Neuronal stem cell (in vitro differentiated cells): ENCODE data around the gene AXIN2.

Experiments used
- DNase-seq: peaks from one replicate; pipeline ENCODE4 v3.0.0-alpha.2; 2013; ENCODE audit warnings: low spot score
- H2AFZ ChIP-seq: one replicate; pipeline ENCODE4 v1.6.1; 2013; ENCODE audit warnings: mild to moderate bottlenecking, low read length, inconsistent platforms
- H2AK5ac ChIP-seq: 2 replicates; pipeline ENCODE4 v1.6.1; 2013; ENCODE audit warnings: low read depth, mild to moderate bottlenecking, inconsistent platforms, low read length, moderate library complexity, mixed read lengths
- H2BK120ac ChIP-seq: 2 replicates; pipeline ENCODE4 v1.6.1; 2013; ENCODE audit warnings: low read depth, mild to moderate bottlenecking, inconsistent platforms, low read length, moderate library complexity, mixed read lengths
- H2BK12ac ChIP-seq: one replicate; pipeline ENCODE4 v1.6.1; 2013; ENCODE audit warnings: low read length, inconsistent platforms
- H2BK15ac ChIP-seq: 2 replicates; pipeline ENCODE4 v1.6.1; 2013; ENCODE audit warnings: mild to moderate bottlenecking, low read length, inconsistent platforms, mixed read lengths
- H2BK5ac ChIP-seq: one replicate; pipeline ENCODE4 v1.6.1; 2013; ENCODE audit warnings: inconsistent platforms, mild to moderate bottlenecking, low read length, moderate library complexity
- H3K14ac ChIP-seq: one replicate; pipeline ENCODE4 v1.6.1; 2013; ENCODE audit warnings: low read length, inconsistent platforms
- H3K18ac ChIP-seq: 2 replicates; pipeline ENCODE4 v1.6.1; 2013; ENCODE audit warnings: low read length, inconsistent platforms
- H3K23ac ChIP-seq: 2 replicates; pipeline ENCODE4 v1.6.1; 2013; ENCODE audit warnings: low read depth, mild to moderate bottlenecking, mixed read lengths, low read length, inconsistent platforms; ENCODE audit not compliant: poor library complexity
- H3K27ac ChIP-seq: replicated peaks from 3 replicates; pipeline ENCODE4 v1.5.1; 2013; ENCODE audit warnings: low read length, inconsistent platforms
- H3K27me3 ChIP-seq, 3 experiments: 2 replicates each; pipeline ENCODE4 v1.6.1; 2013; ENCODE audit warnings: low read length in 3 of 3, mild to moderate bottlenecking in 2 of 3, inconsistent platforms in 1 of 3, low read depth in 1 of 3, mixed read lengths in 1 of 3, moderate library complexity in 1 of 3; ENCODE audit not compliant: control insufficient read depth in 3 of 3, insufficient read depth in 3 of 3
- H3K36me3 ChIP-seq, 2 donors: replicated peaks in 1 of 2; 2 replicates each; pipeline ENCODE4 v1.6.1; 2013; ENCODE audit warnings: low read length in 2 of 2; ENCODE audit not compliant: control insufficient read depth in 2 of 2, insufficient read depth in 2 of 2
- H3K4ac ChIP-seq: 2 replicates; pipeline ENCODE4 v1.6.1; 2013; ENCODE audit warnings: inconsistent platforms, mild to moderate bottlenecking, low read length, moderate library complexity
- H3K4me1 ChIP-seq, 2 donors: 1 replicate in 1 of 2; 2 replicates in 1 of 2; pipeline ENCODE4 v1.6.1; 2013; ENCODE audit warnings: low read length in 2 of 2, low read depth in 1 of 2; ENCODE audit not compliant: control insufficient read depth in 2 of 2, insufficient read depth in 1 of 2
- H3K4me2 ChIP-seq: one replicate; pipeline ENCODE4 v1.6.1; 2013; ENCODE audit warnings: mild to moderate bottlenecking, low read length, inconsistent platforms; ENCODE audit not compliant: insufficient read depth, poor library complexity, severe bottlenecking
- H3K4me3 ChIP-seq, 2 donors: 2 replicates each; pipeline ENCODE4 v1.5.1; 2013; ENCODE audit warnings: low read length in 2 of 2, mild to moderate bottlenecking in 2 of 2, inconsistent platforms in 1 of 2, moderate library complexity in 1 of 2
- H3K79me1 ChIP-seq: one replicate; pipeline ENCODE4 v1.6.1; 2013; ENCODE audit warnings: low read depth, mild to moderate bottlenecking, inconsistent platforms, low read length, moderate library complexity
- H3K9ac ChIP-seq: one replicate; pipeline ENCODE4 v1.6.1; 2013; ENCODE audit warnings: mild to moderate bottlenecking, low read depth, low read length, inconsistent platforms; ENCODE audit not compliant: poor library complexity
- H3K9me3 ChIP-seq, 2 donors: replicated peaks in 1 of 2; 2 replicates each; pipeline versions ENCODE3 to v1.6.1; 2013; ENCODE audit warnings: low read length in 2 of 2, mild to moderate bottlenecking in 2 of 2, inconsistent platforms in 1 of 2, low read depth in 1 of 2, mixed read lengths in 1 of 2, moderate library complexity in 1 of 2; ENCODE audit not compliant: control insufficient read depth in 2 of 2, insufficient read depth in 1 of 2
- H4K8ac ChIP-seq: one replicate; pipeline ENCODE4 v1.6.1; 2013; ENCODE audit warnings: low read depth, mild to moderate bottlenecking, inconsistent platforms, low read length, moderate library complexity
- H4K91ac ChIP-seq: one replicate; pipeline ENCODE4 v1.6.1; 2013; ENCODE audit warnings: low read length, low read depth, mild to moderate bottlenecking, inconsistent platforms; ENCODE audit not compliant: poor library complexity
- WGBS, 2 donors: extraction: QIAGEN DNeasy Blood & Tissue Kit; methylation state at CpG; one replicate each; pipeline ENCODE4 v1.1.7; 2013; ENCODE audit warnings: missing lambda C conversion rate in 2 of 2, mixed read lengths in 1 of 2; ENCODE audit not compliant: insufficient read length in 2 of 2, insufficient replicate concordance in 1 of 2; ENCODE audit errors: extremely low coverage in 2 of 2; 5-methylcytosine and 5-hydroxymethylcytosine counted together

The AXIN2 gene

GRCh38 chr17:65572186-65572580 lies 10.7 kb upstream of the AXIN2 start:
- Histone ChIP-seq H2BK120ac (no peak overlapping the region), H3K14ac (no peak overlapping the region), H3K18ac (peak overlapping the region; percentile 15), H3K4ac (no peak overlapping the region), H3K27me3 (peaks cover 0 to 13% (median 0%) of the 10 kb centered on the region in 3 experiments), H2AK5ac (no peak overlapping the region), H3K4me2 (peak overlapping the region; percentile 23), H2BK15ac (no peak overlapping the region), H3K4me3 (peak overlapping the region in 1 of 2 donors; percentile 1), H3K27ac (no peak overlapping the region), H3K4me1 (peaks cover 16 to 18% of the 10 kb centered on the region in 2 donors), H3K36me3 (no peaks in the 10 kb centered on the region), H3K79me1 (no peaks in the 10 kb centered on the region), H4K91ac (no peak overlapping the region), H2BK5ac (no peak overlapping the region), H2AFZ (peak overlapping the region; percentile 69), H4K8ac (no peak overlapping the region), H3K9me3 (no peaks in the 10 kb centered on the region), H2BK12ac (no peak overlapping the region), H3K23ac (no peak overlapping the region), H3K9ac (no peak overlapping the region)
- WGBS, 2 donors = no CpG with 5 or more reads among the region's 6 CpGs
- no peak for DNase-seq

GRCh38 chr17:65568918-65569317 lies 7.5 kb upstream of the AXIN2 start:
- no peak overlapping the region for H4K91ac ChIP-seq
- no peak overlapping the region for H3K4me3 ChIP-seq
- H2AK5ac ChIP-seq = no peak overlapping the region
- no peak overlapping the region for H3K23ac ChIP-seq
- H2BK12ac ChIP-seq = no peak overlapping the region
- peaks cover 0 to 13% (median 0%) of the 10 kb centered on the region in 3 experiments for H3K27me3 ChIP-seq
- no peak overlapping the region for H3K27ac ChIP-seq
- no CpG with 5 or more reads among the region's 8 CpGs for WGBS, 2 donors
- H3K4me2 ChIP-seq = no peak overlapping the region
- H3K4me1 ChIP-seq = peaks cover 16 to 26% of the 10 kb centered on the region in 2 donors
- H3K9me3 ChIP-seq = no peaks in the 10 kb centered on the region
- H2BK5ac ChIP-seq = no peak overlapping the region
- H3K18ac ChIP-seq = no peak overlapping the region
- no peak overlapping the region for H2BK15ac ChIP-seq
- H3K79me1 ChIP-seq = no peaks in the 10 kb centered on the region
- no peaks in the 10 kb centered on the region for H3K36me3 ChIP-seq
- H3K9ac ChIP-seq = no peak overlapping the region
- no peak overlapping the region for H2BK120ac ChIP-seq
- H3K14ac ChIP-seq = peak overlapping the region; percentile 47
- H2AFZ ChIP-seq = no peak overlapping the region
- no peak overlapping the region for H3K4ac ChIP-seq
- no peak for DNase-seq
- H4K8ac ChIP-seq = no peak overlapping the region

- no peak overlapping the region for H2BK120ac ChIP-seq
- H3K27me3 ChIP-seq = peaks cover 0 to 8% (median 0%) of the 10 kb centered on the region in 3 experiments
- no peaks in the 10 kb centered on the region for H3K36me3 ChIP-seq
- H3K4ac ChIP-seq = no peak overlapping the region
- no peak overlapping the region for H3K18ac ChIP-seq
- WGBS, 2 donors = no CpG with 5 or more reads among the region's 12 CpGs
- no peak overlapping the region for H2AK5ac ChIP-seq
- H3K4me1 ChIP-seq = peaks cover 6 to 17% of the 10 kb centered on the region in 2 donors
- H2BK12ac ChIP-seq = no peak overlapping the region
- H4K8ac ChIP-seq = no peak overlapping the region
- no peak overlapping the region for H3K4me3 ChIP-seq
- no peak overlapping the region for H3K27ac ChIP-seq
- no peak overlapping the region for H3K14ac ChIP-seq
- H2BK5ac ChIP-seq = no peak overlapping the region
- H2BK15ac ChIP-seq = no peak overlapping the region
- H2AFZ ChIP-seq = no peak overlapping the region
- H3K4me2 ChIP-seq = no peak overlapping the region
- no peak for DNase-seq
- no peak overlapping the region for H3K23ac ChIP-seq
- H4K91ac ChIP-seq = no peak overlapping the region
- H3K79me1 ChIP-seq = no peaks in the 10 kb centered on the region
- no peak overlapping the region for H3K9ac ChIP-seq
- H3K9me3 ChIP-seq = no peaks in the 10 kb centered on the region
Observed at GRCh38 chr17:65567566-65567965, 6.1 kb upstream of the AXIN2 start.

- no peak overlapping the region for H3K27ac ChIP-seq
- no peaks in the 10 kb centered on the region for H3K9me3 ChIP-seq
- no peak overlapping the region for H3K14ac ChIP-seq
- H2AFZ ChIP-seq = peak overlapping the region; percentile 85
- no peak overlapping the region for H3K23ac ChIP-seq
- no peak overlapping the region for H2BK5ac ChIP-seq
- no peak overlapping the region for H2BK120ac ChIP-seq
- no peaks in the 10 kb centered on the region for H3K79me1 ChIP-seq
- no peaks in the 10 kb centered on the region for H3K27me3 ChIP-seq
- no peak overlapping the region for H2AK5ac ChIP-seq
- no peak overlapping the region for H3K4me2 ChIP-seq
- no peak overlapping the region for H3K4me3 ChIP-seq
- H3K9ac ChIP-seq = no peak overlapping the region
- H2BK12ac ChIP-seq = no peak overlapping the region
- H3K4me1 ChIP-seq = peaks cover 5 to 13% of the 10 kb centered on the region in 2 donors
- no peak overlapping the region for H3K4ac ChIP-seq
- no CpG with 5 or more reads among the region's 4 CpGs for WGBS, 2 donors
- no peaks in the 10 kb centered on the region for H3K36me3 ChIP-seq
- H4K91ac ChIP-seq = no peak overlapping the region
- H2BK15ac ChIP-seq = no peak overlapping the region
- H3K18ac ChIP-seq = no peak overlapping the region
- no peak for DNase-seq
- no peak overlapping the region for H4K8ac ChIP-seq
Observed at GRCh38 chr17:65565559-65565958, 4.1 kb upstream of the AXIN2 start.
